Lung (tissue), 12 donors: Measurements from ENCODE around the gene ADAMTS2. TPM values are rescaled to one million over a fixed set of nuclear protein-coding genes. Genes with fewer than 3 reads are reported as not detected.

ENCODE experiments used
- ATAC-seq: fragments of 200-7000 bp; cut with Tn5 transposase; one replicate; pipeline ENCODE4 v1.9.1; 2020; ENCODE audit warnings: moderate number of reproducible peaks; ENCODE audit not compliant: insufficient read depth, low FRiP score
- DNase-seq, 3 donors: peaks; one replicate each; pipeline ENCODE4 v3.0.0-alpha.2; 2013 to 2017
- H3K27ac ChIP-seq, 2 donors: one replicate each; pipeline ENCODE4 v1.5.1; 2013; ENCODE audit warnings: mild to moderate bottlenecking in 2 of 2, moderate library complexity in 2 of 2, control low read depth in 1 of 2, inconsistent platforms in 1 of 2, low read depth in 1 of 2, low read length in 1 of 2
- H3K27me3 ChIP-seq, 3 donors: one replicate each; pipeline ENCODE4 v1.5.1; 2013; ENCODE audit warnings: low read length in 2 of 3; ENCODE audit not compliant: control insufficient read depth in 3 of 3, insufficient read depth in 3 of 3
- H3K36me3 ChIP-seq, 4 donors: one replicate each; pipeline ENCODE4 v1.5.1; 2013; ENCODE audit warnings: low read length in 4 of 4, mild to moderate bottlenecking in 1 of 4, moderate library complexity in 1 of 4; ENCODE audit not compliant: control insufficient read depth in 4 of 4, insufficient read depth in 4 of 4
- H3K4me1 ChIP-seq, 5 donors: one replicate each; pipeline ENCODE4 v1.5.1; 2013; ENCODE audit warnings: low read length in 5 of 5, mild to moderate bottlenecking in 2 of 5, moderate library complexity in 1 of 5; ENCODE audit not compliant: control insufficient read depth in 5 of 5, insufficient read depth in 5 of 5
- H3K4me3 ChIP-seq: one replicate; pipeline ENCODE4 v1.5.1; 2013; ENCODE audit warnings: mild to moderate bottlenecking, control low read depth, moderate library complexity
- H3K9ac ChIP-seq, 2 donors: one replicate each; pipeline ENCODE4 v1.5.1; 2013; ENCODE audit warnings: low read length in 2 of 2, control low read depth in 1 of 2; ENCODE audit not compliant: insufficient read depth in 1 of 2
- H3K9me3 ChIP-seq, 4 donors: one replicate each; pipeline ENCODE4 v1.5.1; 2013; ENCODE audit warnings: low read length in 3 of 4, mild to moderate bottlenecking in 1 of 4, moderate library complexity in 1 of 4; ENCODE audit not compliant: control insufficient read depth in 4 of 4, insufficient read depth in 3 of 4
- CTCF ChIP-seq: IDR thresholded peaks from 2 replicates; pipeline ENCODE4 v1.5.1; 2012; ENCODE audit warnings: mild to moderate bottlenecking; ENCODE audit errors: control extremely low read depth, extremely low read depth
- WGBS, 2 donors: extraction: QIAGEN DNeasy Blood & Tissue Kit; methylation state at CpG; one replicate each; pipeline ENCODE4 v1.1.7; 2013; 5-methylcytosine and 5-hydroxymethylcytosine counted together
- polyA plus RNA-seq, 2 donors: library from polyadenylated mRNA; stranded (reverse); fragments of 200-250 nt; gene quantifications; one replicate each; pipeline ENCODE4 v1.2.1, GENCODE V29; 2013
- total RNA-seq, 2 donors: library from RNA; depleted of rRNA in 1 of 2; stranded (reverse); fragments of >200 nt in 1 of 2; gene quantifications; one replicate each; pipeline ENCODE4 v1.2.1, GENCODE V29; 2014 to 2021
- donor health status: control.
- donor health status: control.
- donor health status: Bipolar disorder and iron deficiency.
- donor health status: healthy.
- donor health status: DM: yes; HTN: yes; CAD: no.

ADAMTS2 gene
- total and polyA plus RNA-seq, 4 donors, result 9.3 to 45.5 (median 28.7) TPM

GRCh38 chr5:179194201-179194910, 150.9 kb downstream of the ADAMTS2 start:
- WGBS, 2 donors, result 90 to 92% methylated on average over 15 of the region's 15 CpGs
- H3K27ac ChIP-seq, result no peak overlapping the region
- peaks cover 0 to 3% (median 0%) of the 10 kb centered on the region in 4 donors for H3K36me3 ChIP-seq
- no peaks in the 10 kb centered on the region for H3K27me3 ChIP-seq
- no peaks in the 10 kb centered on the region for H3K9me3 ChIP-seq
- no peak for ATAC-seq
- TF ChIP-seq CTCF, result no peak
- no peak for DNase-seq
- no peak overlapping the region for H3K4me3 ChIP-seq
- peaks cover 0 to 16% (median 0%) of the 10 kb centered on the region in 5 donors for H3K4me1 ChIP-seq
- H3K9ac ChIP-seq, result no peak overlapping the region

GRCh38 chr5:179193746-179194145, 151.5 kb downstream of the ADAMTS2 start:
- DNase-seq, result no peak

GRCh38 chr5:179192891-179193470, 152.3 kb downstream of the ADAMTS2 start:
- WGBS, 2 donors, result 83 to 90% methylated on average over 22 of the region's 22 CpGs
- Histone ChIP-seq H3K27me3 (no peaks in the 10 kb centered on the region), H3K36me3 (no peaks in the 10 kb centered on the region), H3K9ac (no peak overlapping the region), H3K27ac (no peak overlapping the region), H3K4me3 (no peak overlapping the region), H3K9me3 (no peaks in the 10 kb centered on the region), H3K4me1 (peaks cover 0 to 16% (median 0%) of the 10 kb centered on the region in 5 donors)
- ATAC-seq (no peak), DNase-seq (no peak)
- no peak for TF ChIP-seq CTCF

More at GRCh38 chr5:179193746-179194145, 151.5 kb downstream of the ADAMTS2 start:
- Histone ChIP-seq H3K27me3 (no peaks in the 10 kb centered on the region), H3K36me3 (no peaks in the 10 kb centered on the region), H3K4me1 (peaks cover 0 to 16% (median 0%) of the 10 kb centered on the region in 5 donors), H3K27ac (no peak overlapping the region), H3K9ac (no peak overlapping the region), H3K9me3 (no peaks in the 10 kb centered on the region), H3K4me3 (no peak overlapping the region)
- ATAC-seq, result no peak
- no peak for TF ChIP-seq CTCF
- 85 to 88% methylated on average over 11 of the region's 11 CpGs for WGBS, 2 donors
